ENCODE results near the gene PRDM9.
"Not testable (repeated sequence)": the region's sequence is repeated elsewhere in the genome, so short reads cannot be mapped to it uniquely, and the experiment has no call there.

PRDM9 gene

GRCh38 chr5:23507278-23507685, at the start of gene PRDM9:
Gene PRDM9 (plus strand): TSS chr5:23507609. CDS start chr5:23509034, 1,425 bp downstream.
- no peak for DNase-seq

DNA sequence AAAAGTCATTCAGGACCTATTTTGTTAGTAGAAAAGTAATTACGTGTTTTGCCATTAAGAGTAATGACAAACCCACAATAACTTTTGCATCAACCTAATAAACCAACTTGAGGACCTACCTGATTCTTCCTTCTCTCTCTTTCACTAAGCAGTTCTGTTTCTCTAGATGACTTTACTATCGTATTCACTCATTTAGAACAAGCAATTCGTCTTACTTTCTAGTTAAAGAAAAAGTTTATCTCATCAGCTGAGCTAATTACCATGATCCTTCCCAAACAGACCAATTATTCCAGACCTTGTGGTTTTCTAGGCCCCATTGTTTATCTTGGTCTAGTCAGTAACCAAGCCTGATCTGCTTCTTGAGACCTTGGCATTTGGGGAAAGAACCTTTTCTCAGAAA, 49.6 kb upstream of the PRDM9 start:
- DNase-seq, result no peak

- no peak for DNase-seq
Observed at GRCh38 chr5:23459214-23459613, 48.2 kb upstream of the PRDM9 start.

DNA sequence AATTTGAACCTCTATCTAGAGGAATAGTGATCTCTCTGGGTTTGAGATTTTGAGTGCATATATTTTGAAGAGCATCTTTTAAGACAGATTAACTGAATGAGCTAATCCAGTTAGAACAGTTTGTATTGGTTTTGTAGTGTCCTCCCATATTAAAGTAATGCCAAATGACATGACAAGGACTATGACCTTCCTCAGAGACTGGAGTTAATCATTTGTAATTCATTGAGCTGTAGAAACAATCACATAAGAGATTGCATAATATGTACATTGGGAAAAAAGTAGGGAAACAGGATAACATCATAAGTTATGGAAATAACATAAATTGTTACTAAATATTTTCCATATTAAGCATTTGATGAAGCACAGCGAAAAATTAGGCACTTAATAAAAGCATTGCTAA, 45.8 kb upstream of the PRDM9 start:
- no peak for DNase-seq

DNA sequence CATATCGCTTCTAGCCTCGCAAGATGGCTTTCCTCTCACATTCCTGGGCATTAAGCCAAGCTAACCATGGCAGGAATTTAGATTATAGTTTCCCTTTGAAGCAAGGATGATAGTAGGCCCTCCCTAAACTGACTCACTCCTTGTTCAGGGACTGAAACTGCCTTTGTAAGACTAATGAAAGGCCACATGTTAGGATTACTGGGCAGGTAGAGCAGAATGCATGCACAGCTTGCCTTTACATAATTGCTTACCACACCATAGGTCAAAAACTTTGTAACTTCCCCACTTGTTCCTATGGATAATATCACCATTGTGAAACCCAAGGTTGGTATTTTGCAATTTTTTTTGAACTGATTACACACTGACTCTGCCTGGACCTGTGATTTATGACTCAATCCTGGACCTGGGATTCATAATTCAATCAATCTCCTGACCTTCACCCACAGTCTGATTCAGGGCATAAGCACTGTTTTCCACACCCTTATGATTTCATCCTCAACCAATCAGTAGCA, 41.0 kb upstream of the PRDM9 start:
- DNase-seq, result no peak

DNA sequence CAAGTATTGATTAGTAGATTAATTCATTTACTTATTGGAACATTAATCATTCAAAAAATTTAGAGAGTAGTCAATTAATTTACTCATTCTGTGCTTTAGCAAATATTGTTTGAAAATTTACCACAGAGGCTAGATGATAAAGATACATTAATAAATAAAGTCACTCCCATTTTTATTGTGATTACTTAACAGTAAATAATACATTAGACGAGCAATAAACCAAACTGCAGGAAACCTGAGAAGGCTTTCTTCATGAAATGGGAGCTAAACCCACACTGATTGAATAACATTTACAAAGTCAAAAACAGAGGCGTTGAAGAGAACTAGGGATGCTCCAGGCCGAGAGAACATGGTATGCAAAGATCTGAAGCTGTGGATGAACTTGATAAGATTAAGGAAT, 38.8 kb upstream of the PRDM9 start:
- DNase-seq, result no peak

GRCh38 chr5:23473915-23474314, 33.5 kb upstream of the PRDM9 start:
- no peak for DNase-seq

GRCh38 chr5:23474315-23474714, 33.1 kb upstream of the PRDM9 start:
- no peak for DNase-seq

- no peak for DNase-seq
Observed at GRCh38 chr5:23476580-23476979, 30.8 kb upstream of the PRDM9 start.

GRCh38 chr5:23482642-23483041, 24.8 kb upstream of the PRDM9 start:
- DNase-seq, result no peak

- DNase-seq, result no peak
Observed at GRCh38 chr5:23483090-23483489, 24.3 kb upstream of the PRDM9 start.

DNA sequence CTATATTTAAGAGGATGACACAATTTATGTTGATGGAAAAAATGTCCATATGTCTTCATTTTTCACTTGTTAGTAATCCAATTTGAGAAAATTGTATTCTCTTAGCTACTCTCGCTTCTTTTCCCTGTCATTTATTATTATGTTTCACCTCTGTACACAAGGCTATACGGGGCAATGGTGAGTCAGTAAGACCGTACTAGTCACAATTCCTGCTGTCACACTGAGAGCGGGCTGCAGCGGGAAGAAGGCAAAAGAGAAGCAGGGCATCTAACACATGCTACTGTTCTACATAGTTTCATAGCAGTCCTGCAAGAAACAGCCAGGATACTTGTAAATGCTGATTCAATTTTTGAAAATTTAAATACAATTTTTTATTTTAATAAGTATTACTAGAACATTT, 23.3 kb upstream of the PRDM9 start:
- DNase-seq, result no peak

DNA sequence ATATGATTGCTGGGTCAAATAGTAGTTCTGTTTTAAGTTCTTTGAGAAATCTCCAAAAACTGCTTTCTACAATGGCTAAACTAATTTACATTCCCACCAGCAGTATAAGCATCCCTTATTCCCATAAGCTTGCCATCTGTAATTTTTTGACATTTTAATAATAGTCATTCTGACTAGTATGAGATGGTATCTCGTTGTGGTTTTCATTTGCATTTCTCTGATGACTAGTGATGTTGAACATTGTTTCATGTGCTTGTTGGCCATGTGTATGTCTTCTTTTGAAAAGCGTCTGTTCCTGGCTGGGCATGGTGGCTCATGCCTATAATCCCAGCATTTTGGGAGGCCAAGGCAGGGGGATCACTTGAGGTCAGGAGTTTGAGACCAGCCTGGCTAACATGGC, 21.2 kb upstream of the PRDM9 start:
- DNase-seq, result not testable (repeated sequence)

DNA sequence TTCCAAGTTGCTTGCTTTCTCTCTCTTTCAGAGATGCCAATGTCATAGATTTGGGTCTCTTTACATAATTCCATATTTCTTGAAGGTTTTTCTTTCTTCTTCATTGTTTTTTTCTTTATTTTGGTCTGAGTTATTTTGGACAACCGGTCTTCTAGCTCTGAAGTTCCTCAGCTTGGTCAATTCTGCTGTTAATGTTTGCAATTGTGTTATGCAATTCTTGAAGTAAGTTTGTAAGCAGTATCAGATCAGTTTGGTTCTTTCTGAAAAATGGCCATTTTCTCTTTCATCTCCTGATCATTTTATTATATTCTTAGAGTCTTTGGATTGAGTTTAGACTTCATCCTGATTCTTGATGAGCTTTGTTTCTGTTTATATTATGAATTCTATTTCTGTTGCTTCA, 16.4 kb upstream of the PRDM9 start:
- no peak for DNase-seq

DNA sequence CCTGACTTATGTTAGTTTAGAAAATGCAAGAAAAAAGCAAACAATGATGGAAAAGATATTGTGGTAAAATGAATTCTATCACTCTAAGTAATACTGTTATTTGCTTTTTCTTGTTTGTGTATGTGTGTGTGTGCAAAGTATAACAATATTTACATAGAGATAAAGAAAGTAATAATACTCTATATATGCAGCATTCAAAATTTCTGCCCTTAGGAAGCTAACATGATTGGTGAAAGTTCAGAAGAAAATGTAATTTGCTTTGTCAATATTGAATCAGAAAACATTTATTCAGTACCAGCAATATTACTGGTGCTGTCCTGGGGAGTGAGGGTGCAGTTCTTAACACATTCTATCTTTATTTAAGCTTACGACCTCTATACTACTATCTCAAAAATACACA, 12.9 kb upstream of the PRDM9 start:
- no peak for DNase-seq

DNA sequence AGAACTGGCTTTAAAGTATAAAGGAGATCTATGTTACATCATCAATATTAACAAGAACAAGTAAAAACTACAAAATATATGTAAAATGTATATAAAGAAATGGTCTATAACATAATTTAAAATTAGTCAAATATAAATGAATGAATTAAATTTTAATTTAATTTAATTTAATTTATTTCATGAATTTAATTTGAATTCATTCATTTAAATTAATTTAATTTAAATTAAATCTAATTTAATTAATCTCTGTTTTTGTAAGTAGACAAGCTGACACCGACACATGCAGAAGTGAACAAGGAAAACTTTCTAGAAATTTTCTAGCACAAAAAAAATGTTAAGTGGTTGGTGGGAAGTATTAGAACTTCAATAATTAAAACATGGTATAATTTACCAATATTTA, 10.8 kb upstream of the PRDM9 start:
- DNase-seq, result no peak

GRCh38 chr5:23506329-23507236, 826 bp upstream of the PRDM9 start:
- no peak for DNase-seq

DNA sequence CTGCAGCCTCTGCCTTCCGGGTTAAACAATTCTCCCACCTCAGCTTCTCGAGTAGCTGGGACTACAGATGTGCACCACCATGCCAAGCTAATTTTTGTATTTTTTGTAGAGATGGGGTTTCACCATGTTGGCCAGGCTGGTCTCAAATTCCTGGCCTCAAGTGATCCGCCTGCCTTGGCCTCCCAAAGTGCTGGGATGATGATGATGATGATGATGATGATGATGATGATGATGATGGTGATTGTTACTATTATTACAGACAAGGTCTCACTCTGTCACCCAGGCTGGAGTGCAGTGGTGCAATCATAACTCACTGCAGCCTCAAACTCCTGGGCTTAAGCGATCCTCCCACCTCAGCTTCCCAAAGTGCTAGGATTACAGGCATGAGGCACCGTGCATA, 3.0 kb downstream of the PRDM9 start:
- not testable (repeated sequence) for DNase-seq

GRCh38 chr5:23522553-23522952, 15.1 kb downstream of the PRDM9 start:
- DNase-seq, result no peak

DNA sequence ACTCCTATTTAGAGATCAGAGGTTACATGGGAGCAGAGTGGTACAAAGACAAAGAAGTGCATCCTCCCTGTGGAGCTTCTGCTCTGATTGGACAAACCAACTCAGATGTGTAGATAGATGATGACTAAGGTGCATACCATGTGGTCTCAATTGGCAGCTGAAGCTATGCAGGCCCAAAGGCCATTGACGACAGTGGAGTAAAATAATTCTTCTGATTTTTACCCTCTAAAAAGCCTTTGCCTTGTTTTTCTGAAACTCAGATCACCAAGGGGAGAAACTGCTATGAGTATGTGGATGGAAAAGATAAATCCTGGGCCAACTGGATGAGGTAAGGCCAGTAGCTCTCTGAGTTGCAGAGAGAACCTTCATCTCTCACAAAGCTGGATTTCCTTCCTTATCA, 15.6 kb downstream of the PRDM9 start:
- no peak for DNase-seq

DNA sequence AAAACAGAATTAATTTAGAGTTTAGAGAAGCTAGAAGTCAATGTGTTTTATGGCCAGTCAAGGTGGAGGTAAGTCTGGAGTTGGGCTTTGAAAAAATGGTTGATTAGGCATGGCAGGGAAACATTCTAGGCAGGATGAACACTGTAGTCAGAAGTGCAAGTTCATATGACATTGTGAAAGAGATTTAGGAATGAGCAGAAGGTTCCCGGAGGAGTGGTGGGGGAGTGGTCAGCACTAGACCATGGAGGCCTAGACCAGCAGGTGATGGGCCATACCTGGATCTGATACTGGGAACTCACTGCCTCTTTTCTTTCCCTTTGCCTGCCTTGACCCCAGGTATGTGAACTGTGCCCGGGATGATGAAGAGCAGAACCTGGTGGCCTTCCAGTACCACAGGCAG, 16.6 kb downstream of the PRDM9 start:
- DNase-seq, result no peak

DNA sequence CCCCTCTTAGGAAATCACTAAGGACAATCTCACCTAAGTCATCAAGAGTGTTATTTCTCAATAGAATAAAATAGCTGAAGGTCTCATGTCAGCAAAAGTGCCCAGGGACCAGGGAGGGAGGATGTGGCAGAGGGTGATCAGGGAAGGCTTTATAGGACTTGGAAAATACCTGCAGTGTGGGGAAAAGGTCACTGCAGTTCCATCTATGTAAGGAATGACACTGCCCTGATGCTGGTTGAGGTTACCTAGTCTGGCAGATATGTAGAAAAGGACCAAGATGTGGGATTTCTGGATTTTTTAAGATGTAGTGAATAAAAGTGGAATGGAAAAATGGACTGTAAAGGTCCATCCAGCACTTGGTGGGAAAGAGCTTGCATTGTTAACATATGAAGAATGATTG, 18.3 kb downstream of the PRDM9 start:
- DNase-seq, result no peak

GRCh38 chr5:23526616-23527015, 19.2 kb downstream of the PRDM9 start:
- DNase-seq, result not testable (repeated sequence)

DNA sequence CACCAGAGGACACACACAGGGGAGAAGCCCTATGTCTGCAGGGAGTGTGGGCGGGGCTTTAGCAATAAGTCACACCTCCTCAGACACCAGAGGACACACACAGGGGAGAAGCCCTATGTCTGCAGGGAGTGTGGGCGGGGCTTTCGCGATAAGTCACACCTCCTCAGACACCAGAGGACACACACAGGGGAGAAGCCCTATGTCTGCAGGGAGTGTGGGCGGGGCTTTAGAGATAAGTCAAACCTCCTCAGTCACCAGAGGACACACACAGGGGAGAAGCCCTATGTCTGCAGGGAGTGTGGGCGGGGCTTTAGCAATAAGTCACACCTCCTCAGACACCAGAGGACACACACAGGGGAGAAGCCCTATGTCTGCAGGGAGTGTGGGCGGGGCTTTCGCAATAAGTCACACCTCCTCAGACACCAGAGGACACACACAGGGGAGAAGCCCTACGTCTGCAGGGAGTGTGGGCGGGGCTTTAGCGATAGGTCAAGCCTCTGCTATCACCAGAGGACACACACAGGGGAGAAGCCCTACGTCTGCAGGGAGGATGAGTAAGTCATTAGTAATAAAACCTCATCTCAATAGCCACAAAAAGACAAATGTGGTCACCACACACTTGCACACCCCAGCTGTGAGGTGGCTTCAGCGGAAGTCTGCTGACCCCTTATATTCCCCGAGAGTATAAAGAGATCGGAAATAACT, 20.0 kb downstream of the PRDM9 start:
- not testable (repeated sequence) for DNase-seq
